Coronary artery (tissue), 2 donors: ENCODE data around the gene ROM1.
"Not testable (repeated sequence)": the region's sequence is repeated elsewhere in the genome, so short reads cannot be mapped to it uniquely, and the experiment has no call there.

ENCODE experiments used
- DNase-seq: peaks from one replicate; pipeline ENCODE4 v3.0.0-alpha.2; 2017; ENCODE audit warnings: low spot score
- H3K27ac ChIP-seq, 2 donors: fragments of 200-600 bp; sonication (generic); one replicate each; pipeline ENCODE4 v1.5.1; 2016 to 2019
- H3K4me3 ChIP-seq: fragments of 200-600 bp; sonication (generic); 2 replicates; pipeline ENCODE4 v1.5.1; 2016; ENCODE audit warnings: mild to moderate bottlenecking, moderate library complexity
- CTCF ChIP-seq: fragments of 200-600 bp; sonication (generic); IDR thresholded peaks from one replicate; pipeline ENCODE4 v1.5.1; 2019; ENCODE audit warnings: antibody characterized with exemption

ROM1 gene

GRCh38 chr11:62612366-62613290 lies at the start of gene ROM1, which contains the start of gene EML3:
TSS of gene ROM1 (plus strand) at chr11:62613257. CDS start at chr11:62613282, 25 bp downstream.
TSS of gene EML3 (minus strand) at chr11:62612775. CDS start at chr11:62612457, 318 bp downstream.
- peak within 1 kb of the TSS; percentile 97 for H3K4me3 ChIP-seq
- peak; percentile 95 for DNase-seq
- peak within 1 kb of the TSS; percentile 93 to 98 for H3K27ac ChIP-seq
- peak; percentile 95 for TF ChIP-seq CTCF

GRCh38 chr11:62565100-62565802 lies 47.8 kb upstream of the ROM1 start:
- no peak for TF ChIP-seq CTCF
- no peak for DNase-seq
- no peak overlapping the region for H3K4me3 ChIP-seq
- H3K27ac ChIP-seq = no peak overlapping the region

- Histone ChIP-seq H3K27ac (no peak overlapping the region), H3K4me3 (no peak overlapping the region)
- no peak for DNase-seq
- no peak for TF ChIP-seq CTCF
Observed at GRCh38 chr11:62566247-62566646, 46.8 kb upstream of the ROM1 start.

GRCh38 chr11:62567018-62567633 lies 45.9 kb upstream of the ROM1 start:
- Histone ChIP-seq H3K4me3 (no peak overlapping the region), H3K27ac (no peak overlapping the region)
- no peak for DNase-seq
- TF ChIP-seq CTCF = no peak

- H3K27ac ChIP-seq = no peak overlapping the region
- H3K4me3 ChIP-seq = no peak overlapping the region
- no peak for DNase-seq
- no peak for TF ChIP-seq CTCF
Observed at GRCh38 chr11:62569611-62570010, 43.4 kb upstream of the ROM1 start.

GRCh38 chr11:62570903-62571302 lies 42.2 kb upstream of the ROM1 start:
- H3K27ac ChIP-seq, DNase-seq, H3K4me3 ChIP-seq: not testable (repeated sequence)

GRCh38 chr11:62571493-62571892 lies 41.6 kb upstream of the ROM1 start:
- not testable (repeated sequence) for DNase-seq, H3K4me3 ChIP-seq, H3K27ac ChIP-seq
